Activated CD4-positive, alpha-beta T cell treated with anti-CD3 and anti-CD28 coated beads for 36 hours (primary cell): ENCODE measurements around the gene PIM3. TPM values are rescaled to one million over a fixed set of nuclear protein-coding genes. Genes with fewer than 3 reads are reported as not detected.
A peak's percentile ranks its signal among the peaks of the same experiment; 100 is the strongest.
"Not testable (repeated sequence)": the region's sequence is repeated elsewhere in the genome, so short reads cannot be mapped to it uniquely, and the experiment has no call there.

Experiments
- ATAC-seq: fragments of 200-7000 bp; cut with Tn5 transposase; one replicate; pipeline ENCODE4 v1.10.0; 2021; ENCODE audit warnings: mild to moderate bottlenecking, moderate library complexity
- CTCF ChIA-PET: fragments of 350-600 bp; sonication (Branson Sonifier 250); formaldehyde crosslinking; loops from one replicate; lab custom pipeline; 2021; ENCODE audit warnings: antibody characterized with exemption; lab: Charles Lee
- POLR2A ChIA-PET: fragments of 350-600 bp; sonication (Branson Sonifier 250); formaldehyde crosslinking; loops from one replicate; lab custom pipeline; 2021; ENCODE audit warnings: antibody characterized with exemption, inconsistent platforms; lab: Charles Lee
- DNase-seq: peaks from one replicate; pipeline ENCODE4 v3.0.0-alpha.2; 2020
- H3K27ac Mint-ChIP-seq: one replicate; pipeline ENCODE4 v1.8.0; 2021; ENCODE audit warnings: mixed read lengths
- H3K27me3 Mint-ChIP-seq: one replicate; pipeline ENCODE4 v1.8.0; 2021; ENCODE audit warnings: mixed read lengths
- H3K36me3 Mint-ChIP-seq: one replicate; pipeline ENCODE4 v1.8.0; 2021; ENCODE audit warnings: low read depth, mixed read lengths
- H3K4me1 Mint-ChIP-seq: one replicate; pipeline ENCODE4 v1.8.0; 2021; ENCODE audit warnings: mixed read lengths
- H3K4me3 Mint-ChIP-seq: one replicate; pipeline ENCODE4 v1.8.0; 2021; ENCODE audit warnings: mild to moderate bottlenecking, moderate library complexity, mixed read lengths
- H3K9me3 Mint-ChIP-seq: one replicate; pipeline ENCODE4 v1.8.0; 2021; ENCODE audit warnings: low read depth, mixed read lengths
- intact Hi-C, 2 experiments: fragments of 100-400 bp; cut with DNase I in 1 of 2; cut with micrococcal nuclease in 1 of 2; formaldehyde crosslinking; loops; one replicate each; pipeline versions ENCODE4 v1.14.2 to v1.15.1; 2022 to 2024; cut with DNase I, micrococcal nuclease
- total RNA-seq, 2 experiments: library from RNA; stranded (reverse); gene quantifications; one replicate each; pipeline ENCODE4 v1.2.3, GENCODE V29; 2021

The PIM3 gene
- total RNA-seq, 2 experiments from 2014 or later: 127 to 165 TPM

GRCh38 chr22:49979587-49980264 lies 19.2 kb downstream of the PIM3 start:
- ATAC-seq (peak; percentile 13), DNase-seq (peak; percentile 69)
- peak overlapping the region; percentile 83 for H3K27ac Mint-ChIP-seq
- peak overlapping the region; percentile 15 for H3K4me3 Mint-ChIP-seq
- CTCF ChIA-PET: interaction anchor here (0.9 to 1.2 kb wide), 5 partner anchors 16 to 51 kb away, joined by 3 to 9 read pairs (median 5); no protein-coding TSS in a partner anchor
- H3K9me3 Mint-ChIP-seq: peaks cover 21% of the 10 kb centered on the region
- peaks cover 7% of the 10 kb centered on the region for H3K27me3 Mint-ChIP-seq
- H3K36me3 Mint-ChIP-seq: peaks cover 44% of the 10 kb centered on the region
- intact Hi-C loops: loop anchor here in 1 of 2 experiments (5.0 kb wide), 1 partner anchor 553 kb away; the partner anchor contains the start of gene TYMP
- peaks cover 46% of the 10 kb centered on the region for H3K4me1 Mint-ChIP-seq
- POLR2A ChIA-PET: interaction anchor here (0.7 to 0.9 kb wide), 2 partner anchors 9 to 44 kb away, joined by 3 read pairs; no protein-coding TSS in a partner anchor

DNA sequence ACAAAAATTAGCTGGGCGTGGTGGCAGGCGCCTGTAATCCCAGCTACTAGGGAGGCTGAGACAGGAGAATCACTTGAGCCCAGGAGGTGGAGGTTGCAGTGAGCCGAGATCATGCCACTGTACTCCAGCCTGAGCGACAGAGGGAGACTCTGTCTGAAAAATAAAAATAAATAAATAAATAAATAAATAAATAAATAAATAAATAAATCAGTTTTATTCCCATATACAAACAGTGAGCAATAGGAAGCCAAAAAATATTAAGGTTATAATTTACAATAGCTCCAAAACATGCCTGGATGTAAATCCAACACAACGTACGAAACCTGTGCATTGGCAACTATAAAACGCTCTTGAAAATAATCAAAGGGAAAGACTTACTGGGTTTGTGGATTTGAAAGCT lies 21.2 kb downstream of the PIM3 start:
- intact Hi-C loops, ATAC-seq, H3K27ac Mint-ChIP-seq, H3K27me3 Mint-ChIP-seq, H3K4me3 Mint-ChIP-seq, POLR2A ChIA-PET, DNase-seq: not testable (repeated sequence)
- Mint-ChIP-seq H3K36me3 (peaks cover 38% of the 10 kb centered on the region), H3K4me1 (peaks cover 30% of the 10 kb centered on the region), H3K9me3 (peaks cover 26% of the 10 kb centered on the region)
- CTCF ChIA-PET: interaction anchor here (0.9 to 1.3 kb wide), 2 partner anchors 13 to 49 kb away, joined by 3 to 4 read pairs; no protein-coding TSS in a partner anchor

GRCh38 chr22:49983148-49984042 lies 22.8 kb downstream of the PIM3 start:
- DNase-seq: peak; percentile 46
- ChIA-PET CTCF (interaction anchor here (0.6 to 1.6 kb wide), 4 partner anchors 10 to 67 kb away, joined by 3 to 6 read pairs (median 4); no protein-coding TSS in a partner anchor), POLR2A (no interaction called here)
- ATAC-seq: peak; percentile 9
- Mint-ChIP-seq H3K4me1 (peaks cover 23% of the 10 kb centered on the region), H3K4me3 (no peak overlapping the region), H3K27ac (no peak overlapping the region), H3K9me3 (peaks cover 27% of the 10 kb centered on the region), H3K27me3 (peaks cover 7% of the 10 kb centered on the region), H3K36me3 (peaks cover 30% of the 10 kb centered on the region)
- intact Hi-C loops: no loop called here

DNA sequence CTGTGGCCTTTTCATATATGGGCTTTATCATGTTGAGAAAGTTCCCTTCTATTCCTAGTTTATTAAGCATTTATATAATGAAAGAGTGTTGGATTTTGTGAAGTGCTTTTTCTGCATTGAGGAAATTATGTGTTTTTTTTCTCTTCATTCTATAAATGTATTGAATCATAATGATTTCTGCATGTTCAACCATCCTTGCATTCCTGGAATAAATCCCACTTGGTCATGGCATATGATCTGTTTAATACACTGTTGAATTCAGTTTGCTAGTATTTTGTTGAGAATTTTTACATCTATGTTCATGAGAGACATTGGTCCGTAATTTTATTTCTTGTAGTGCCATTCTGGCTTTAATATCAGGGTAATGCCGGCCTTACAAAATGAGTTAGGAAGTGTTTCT lies 25.8 kb downstream of the PIM3 start:
- ATAC-seq: no peak
- DNase-seq: no peak
- H3K36me3 Mint-ChIP-seq: peaks cover 11% of the 10 kb centered on the region
- H3K4me3 Mint-ChIP-seq: no peak overlapping the region
- H3K27ac Mint-ChIP-seq: no peak overlapping the region
- peaks cover 7% of the 10 kb centered on the region for H3K4me1 Mint-ChIP-seq
- ChIA-PET CTCF (interaction anchor here (1.2 kb wide), 1 partner anchor 59 kb away, joined by 3 read pairs; no protein-coding TSS in a partner anchor), POLR2A (no interaction called here)
- intact Hi-C loops: no loop called here
- peaks cover 19% of the 10 kb centered on the region for H3K9me3 Mint-ChIP-seq
- H3K27me3 Mint-ChIP-seq: peaks cover 7% of the 10 kb centered on the region

DNA sequence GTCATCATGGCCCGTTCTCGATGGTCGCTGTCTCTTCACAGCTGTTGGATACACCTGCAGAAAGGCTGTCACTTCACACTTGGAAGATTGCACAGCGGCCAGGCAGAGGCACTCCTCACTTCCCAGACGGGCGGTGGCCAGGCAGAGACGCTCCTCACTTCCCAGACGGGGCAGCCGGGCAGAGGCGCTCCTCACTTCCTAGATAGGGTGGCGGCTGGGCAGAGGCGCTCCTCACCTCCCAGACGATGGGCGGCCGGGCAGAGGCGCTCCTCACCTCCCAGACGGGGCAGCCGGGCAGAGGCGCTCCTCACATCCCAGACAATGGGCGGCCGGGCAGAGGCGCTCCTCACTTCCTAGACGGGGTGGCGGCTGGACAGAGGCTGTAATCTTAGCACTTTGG lies 29.3 kb downstream of the PIM3 start:
- DNase-seq: peak; percentile 1
- POLR2A ChIA-PET, H3K36me3 Mint-ChIP-seq, CTCF ChIA-PET, H3K4me3 Mint-ChIP-seq, intact Hi-C loops, H3K4me1 Mint-ChIP-seq, ATAC-seq, H3K27ac Mint-ChIP-seq, H3K27me3 Mint-ChIP-seq: not testable (repeated sequence)
- peaks cover 17% of the 10 kb centered on the region for H3K9me3 Mint-ChIP-seq

DNA sequence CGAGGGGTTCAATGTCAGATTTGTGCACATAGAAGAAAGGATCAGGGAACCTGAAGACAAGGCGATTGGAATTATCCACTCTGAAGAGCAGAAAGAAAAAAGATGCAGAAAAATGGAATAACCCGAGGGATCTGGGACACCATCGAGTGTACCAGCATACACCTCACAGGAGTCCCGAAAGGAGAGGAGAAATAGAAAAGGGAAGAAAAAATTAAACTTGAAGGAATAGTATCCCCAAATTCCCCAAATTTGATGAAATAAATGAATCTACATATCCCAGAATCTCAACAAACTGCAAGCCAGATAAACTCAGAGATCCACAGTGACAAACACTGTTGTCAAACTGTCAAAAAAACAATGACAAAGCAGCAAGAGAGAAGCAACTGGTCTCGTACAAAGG lies 30.6 kb downstream of the PIM3 start:
- ChIA-PET CTCF (interaction anchor here (1.9 to 2.2 kb wide), 2 partner anchors 14 to 37 kb away, joined by 6 to 7 read pairs; no protein-coding TSS in a partner anchor), POLR2A (no interaction called here)
- H3K4me1 Mint-ChIP-seq: peaks cover 5% of the 10 kb centered on the region
- intact Hi-C loops: no loop called here
- no peak overlapping the region for H3K27ac Mint-ChIP-seq
- H3K27me3 Mint-ChIP-seq: no peaks in the 10 kb centered on the region
- DNase-seq: no peak
- peaks cover 12% of the 10 kb centered on the region for H3K9me3 Mint-ChIP-seq
- H3K36me3 Mint-ChIP-seq: peaks cover 4% of the 10 kb centered on the region
- no peak overlapping the region for H3K4me3 Mint-ChIP-seq
- no peak for ATAC-seq

DNA sequence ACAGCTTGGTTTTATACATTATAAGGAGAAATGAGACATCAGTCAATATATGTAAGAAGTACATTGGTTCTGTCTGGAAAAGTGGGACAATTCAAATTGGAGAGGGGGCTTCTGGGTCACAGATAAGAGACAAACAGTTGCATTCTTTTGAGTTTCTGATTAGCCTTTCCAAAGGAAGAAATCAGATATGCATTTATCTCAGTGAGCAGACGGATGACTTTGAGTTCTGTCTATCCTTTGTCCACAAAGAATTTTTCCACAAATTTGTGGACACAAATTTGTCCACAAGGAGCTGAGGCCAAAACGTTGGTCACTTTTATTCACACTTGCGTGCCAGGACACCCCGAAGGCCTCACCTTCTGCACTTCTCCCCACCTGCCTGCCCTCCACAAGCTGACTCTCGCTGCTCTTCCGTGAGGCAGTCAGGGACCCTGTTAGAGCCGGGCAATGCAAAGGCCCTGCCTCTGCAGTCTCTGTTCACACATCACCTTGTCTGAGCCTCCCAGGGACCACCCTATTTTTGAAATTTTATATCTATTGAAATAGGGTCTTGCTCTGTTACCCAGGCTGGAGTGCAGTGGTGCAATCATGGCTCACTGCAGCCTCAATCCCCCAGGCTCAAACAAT lies 31.4 kb downstream of the PIM3 start:
- no peak overlapping the region for H3K27ac Mint-ChIP-seq
- peaks cover 5% of the 10 kb centered on the region for H3K4me1 Mint-ChIP-seq
- ChIA-PET POLR2A (no interaction called here), CTCF (interaction anchor here (1.1 to 2.3 kb wide), 5 partner anchors 13 to 61 kb away, joined by 4 to 8 read pairs (median 6); no protein-coding TSS in a partner anchor)
- intact Hi-C loops: loop anchor here in 1 of 2 experiments (2.0 kb wide), 2 partner anchors 15 to 39 kb away; no protein-coding TSS in a partner anchor
- H3K9me3 Mint-ChIP-seq: peaks cover 7% of the 10 kb centered on the region
- ATAC-seq: no peak
- H3K4me3 Mint-ChIP-seq: no peak overlapping the region
- DNase-seq: peak; percentile 1
- H3K36me3 Mint-ChIP-seq: peaks cover 4% of the 10 kb centered on the region
- H3K27me3 Mint-ChIP-seq: no peaks in the 10 kb centered on the region

- Mint-ChIP-seq H3K9me3 (peaks cover 7% of the 10 kb centered on the region), H3K36me3 (peaks cover 4% of the 10 kb centered on the region), H3K27ac (peak overlapping the region; percentile 53), H3K4me1 (peaks cover 5% of the 10 kb centered on the region), H3K27me3 (no peaks in the 10 kb centered on the region), H3K4me3 (no peak overlapping the region)
- ATAC-seq (peak; percentile 98), DNase-seq (peak; percentile 87)
- intact Hi-C loops: loop anchor here (1.0 to 2.0 kb wide), 6 partner anchors 16 to 226 kb away; no protein-coding TSS in a partner anchor
- POLR2A ChIA-PET: no interaction called here
- CTCF ChIA-PET: interaction anchor here (0.6 to 2.3 kb wide), 15 partner anchors 9 to 644 kb away, joined by 3 to 8 read pairs (median 5); no protein-coding TSS in a partner anchor
Measured at GRCh38 chr22:49992921-49993648, 32.5 kb downstream of the PIM3 start.

DNA sequence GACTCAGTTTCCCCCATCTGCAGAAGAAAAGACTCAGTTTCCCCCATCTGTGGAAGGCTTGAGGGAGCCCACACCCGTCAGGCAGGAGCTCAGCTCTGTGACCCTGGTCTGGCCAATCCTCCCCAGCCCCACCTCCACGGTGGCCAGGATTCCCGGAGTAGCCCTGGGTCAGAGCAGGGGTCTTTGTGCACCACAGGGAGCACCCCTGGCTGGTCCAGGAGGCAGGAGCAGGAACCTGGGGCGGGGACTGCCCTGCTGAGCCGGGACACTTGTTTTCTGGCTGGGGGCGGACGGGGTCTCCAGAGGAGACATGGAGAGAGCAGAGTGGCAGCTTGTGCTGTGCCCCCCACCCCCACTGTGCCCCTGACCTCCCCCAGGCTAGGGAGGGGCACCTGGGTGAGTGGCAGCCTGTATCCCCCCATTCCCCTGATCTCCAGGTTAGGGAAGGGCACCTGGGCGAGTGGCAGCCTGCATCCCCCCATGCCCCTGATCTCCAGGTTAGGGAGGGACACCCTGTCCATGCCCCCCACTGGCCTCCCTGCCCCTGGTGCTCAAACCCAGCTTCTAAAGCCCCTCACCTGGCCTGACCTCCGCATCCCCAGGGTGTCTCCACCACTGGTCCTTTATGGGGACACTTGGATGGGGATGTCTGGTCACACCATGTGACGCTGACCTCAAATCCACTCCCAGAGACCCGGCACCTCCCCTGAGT lies 33.2 kb downstream of the PIM3 start:
- Mint-ChIP-seq H3K4me3 (no peak overlapping the region), H3K27ac (no peak overlapping the region), H3K9me3 (peaks cover 9% of the 10 kb centered on the region), H3K27me3 (peaks cover 2% of the 10 kb centered on the region), H3K36me3 (peaks cover 4% of the 10 kb centered on the region), H3K4me1 (peaks cover 8% of the 10 kb centered on the region)
- no peak for ATAC-seq
- CTCF ChIA-PET: interaction anchor here (0.7 to 2.3 kb wide), 11 partner anchors 10 to 177 kb away, joined by 3 to 8 read pairs (median 4); no protein-coding TSS in a partner anchor
- POLR2A ChIA-PET: no interaction called here
- peak; percentile 3 for DNase-seq
- intact Hi-C loops: loop anchor here (1.0 to 2.0 kb wide), 6 partner anchors 17 to 227 kb away; no protein-coding TSS in a partner anchor
